Activated CD8-positive, alpha-beta T cell treated with anti-CD3 and anti-CD28 coated beads for 36 hours (primary cell): ENCODE results near the gene DCTN5. TPM values are rescaled to one million over a fixed set of nuclear protein-coding genes. Genes with fewer than 3 reads are reported as not detected.

Source experiments
- ATAC-seq: fragments of 200-7000 bp; cut with Tn5 transposase; one replicate; pipeline ENCODE4 v1.10.0; 2021; ENCODE audit warnings: mild to moderate bottlenecking, moderate library complexity
- CTCF ChIA-PET: fragments of 350-600 bp; sonication (Branson Sonifier 250); formaldehyde crosslinking; loops from one replicate; lab custom pipeline; 2021; ENCODE audit warnings: antibody characterized with exemption; lab: Charles Lee
- POLR2A ChIA-PET: fragments of 350-600 bp; sonication (Branson Sonifier 250); formaldehyde crosslinking; loops from one replicate; lab custom pipeline; 2021; ENCODE audit warnings: antibody characterized with exemption; lab: Charles Lee
- DNase-seq: peaks from one replicate; pipeline ENCODE4 v3.0.0-alpha.2; 2020
- H3K27ac Mint-ChIP-seq: one replicate; pipeline ENCODE4 v1.8.0; 2021; ENCODE audit warnings: mild to moderate bottlenecking, mixed read lengths
- H3K27me3 Mint-ChIP-seq: one replicate; pipeline ENCODE4 v1.8.0; 2021; ENCODE audit warnings: mixed read lengths
- H3K36me3 Mint-ChIP-seq: one replicate; pipeline ENCODE4 v1.8.0; 2021; ENCODE audit warnings: low read depth, mixed read lengths
- H3K4me1 Mint-ChIP-seq: one replicate; pipeline ENCODE4 v1.8.0; 2021; ENCODE audit warnings: low read depth, mixed read lengths
- H3K4me3 Mint-ChIP-seq: one replicate; pipeline ENCODE4 v1.8.0; 2021; ENCODE audit warnings: mild to moderate bottlenecking, moderate library complexity, mixed read lengths
- H3K9me3 Mint-ChIP-seq: one replicate; pipeline ENCODE4 v1.8.0; 2021; ENCODE audit warnings: mixed read lengths
- CTCF ChIP-seq: fragments of 200-600 bp; IDR thresholded peaks from one replicate; pipeline ENCODE4 v1.8.0; 2022; ENCODE audit warnings: antibody characterized with exemption, mild to moderate bottlenecking
- intact Hi-C: fragments of 100-400 bp; cut with micrococcal nuclease; formaldehyde crosslinking; loops from one replicate; pipeline ENCODE4 v1.10.0; 2022
- total RNA-seq, 2 experiments: library from RNA; stranded (reverse); gene quantifications; one replicate each; pipeline ENCODE4 v1.2.3, GENCODE V29; 2021

The DCTN5 gene
- total RNA-seq, 2 experiments from 2014 or later, result 51.3 to 54.1 TPM

GRCh38 chr16:23650674-23651416 lies 9.6 kb downstream of the DCTN5 start:
- H3K36me3 Mint-ChIP-seq, result peaks cover 46% of the 10 kb centered on the region
- intact Hi-C loops, result no loop called here
- DNase-seq, result no peak
- no peaks in the 10 kb centered on the region for H3K9me3 Mint-ChIP-seq
- ChIA-PET POLR2A (interaction anchor here (0.6 to 1.1 kb wide), 2 partner anchors 9 to 274 kb away, joined by 3 read pairs; partner anchors contain the start of gene DCTN5), CTCF (interaction anchor here (1.4 kb wide), 1 partner anchor 54 kb away, joined by 4 read pairs; no protein-coding TSS in a partner anchor)
- H3K27ac Mint-ChIP-seq, result peak overlapping the region; percentile 1
- no peak for ATAC-seq
- peaks cover 34% of the 10 kb centered on the region for H3K4me1 Mint-ChIP-seq
- no peak for TF ChIP-seq CTCF
- no peaks in the 10 kb centered on the region for H3K27me3 Mint-ChIP-seq
- no peak overlapping the region for H3K4me3 Mint-ChIP-seq

- Mint-ChIP-seq H3K36me3 (peaks cover 35% of the 10 kb centered on the region), H3K27ac (no peak overlapping the region), H3K4me3 (no peak overlapping the region), H3K9me3 (no peaks in the 10 kb centered on the region), H3K4me1 (peaks cover 25% of the 10 kb centered on the region), H3K27me3 (no peaks in the 10 kb centered on the region)
- DNase-seq, result no peak
- CTCF ChIA-PET, result no interaction called here
- ATAC-seq, result no peak
- intact Hi-C loops, result no loop called here
- TF ChIP-seq CTCF, result no peak
- POLR2A ChIA-PET, result no interaction called here
Observed at GRCh38 chr16:23651943-23652468, 10.7 kb downstream of the DCTN5 start.

GRCh38 chr16:23663918-23664317 lies 22.7 kb downstream of the DCTN5 start:
- TF ChIP-seq CTCF, result no peak
- POLR2A ChIA-PET, result interaction anchor here (1.2 to 1.3 kb wide), 2 partner anchors 9 to 14 kb away, joined by 4 to 6 read pairs; no protein-coding TSS in a partner anchor
- DNase-seq (no peak), ATAC-seq (no peak)
- CTCF ChIA-PET, result no interaction called here
- intact Hi-C loops, result no loop called here
- Mint-ChIP-seq H3K27me3 (no peaks in the 10 kb centered on the region), H3K9me3 (no peaks in the 10 kb centered on the region), H3K27ac (no peak overlapping the region), H3K36me3 (peaks cover 60% of the 10 kb centered on the region), H3K4me3 (no peak overlapping the region), H3K4me1 (no peaks in the 10 kb centered on the region)

- ATAC-seq, result no peak
- TF ChIP-seq CTCF, result no peak
- peaks cover 19% of the 10 kb centered on the region for H3K4me1 Mint-ChIP-seq
- H3K4me3 Mint-ChIP-seq, result no peak overlapping the region
- DNase-seq, result no peak
- H3K36me3 Mint-ChIP-seq, result peaks cover 62% of the 10 kb centered on the region
- no peaks in the 10 kb centered on the region for H3K9me3 Mint-ChIP-seq
- CTCF ChIA-PET, result no interaction called here
- H3K27ac Mint-ChIP-seq, result no peak overlapping the region
- H3K27me3 Mint-ChIP-seq, result no peaks in the 10 kb centered on the region
- intact Hi-C loops, result no loop called here
- POLR2A ChIA-PET, result no interaction called here
Observed at GRCh38 chr16:23666571-23667354, 25.5 kb downstream of the DCTN5 start.

GRCh38 chr16:23667355-23667659 lies 26.0 kb downstream of the DCTN5 start:
- no peak for TF ChIP-seq CTCF
- ChIA-PET POLR2A (no interaction called here), CTCF (no interaction called here)
- H3K4me3 Mint-ChIP-seq, result no peak overlapping the region
- H3K27ac Mint-ChIP-seq, result no peak overlapping the region
- intact Hi-C loops, result no loop called here
- no peaks in the 10 kb centered on the region for H3K9me3 Mint-ChIP-seq
- DNase-seq (no peak), ATAC-seq (no peak)
- no peaks in the 10 kb centered on the region for H3K27me3 Mint-ChIP-seq
- H3K36me3 Mint-ChIP-seq, result peaks cover 62% of the 10 kb centered on the region
- H3K4me1 Mint-ChIP-seq, result peaks cover 19% of the 10 kb centered on the region
